Osteoblast (primary cell): ENCODE data around the gene UGT2A1. TPM values are rescaled to one million over a fixed set of nuclear protein-coding genes. Genes with fewer than 3 reads are reported as not detected.

Experiments
- DNase-seq: peaks from one replicate; pipeline ENCODE4 v3.0.0; 2011; ENCODE audit warnings: low spot score, mixed read lengths; ENCODE audit not compliant: insufficient read length; ENCODE audit errors: missing footprints
- H2AFZ ChIP-seq: 2 replicates; pipeline ENCODE4 v1.6.0; 2011; ENCODE audit warnings: mild to moderate bottlenecking, low read length
- H3K27ac ChIP-seq: 2 replicates; pipeline ENCODE4 v1.5.1; 2011; ENCODE audit warnings: mild to moderate bottlenecking, low read depth, low read length, moderate library complexity
- H3K27me3 ChIP-seq: 2 replicates; pipeline ENCODE4 v1.6.0; 2012; ENCODE audit warnings: mild to moderate bottlenecking, control low read depth, inconsistent platforms, low read length, moderate library complexity; ENCODE audit not compliant: insufficient read depth
- H3K36me3 ChIP-seq: 2 replicates; pipeline ENCODE4 v1.5.1; 2011; ENCODE audit warnings: mild to moderate bottlenecking, low read length, control low read depth, moderate library complexity; ENCODE audit not compliant: insufficient read depth
- H3K4me1 ChIP-seq: 2 replicates; pipeline ENCODE4 v1.5.1; 2011; ENCODE audit warnings: mild to moderate bottlenecking, low read length, control low read depth, moderate library complexity; ENCODE audit not compliant: insufficient read depth
- H3K4me2 ChIP-seq: 2 replicates; pipeline ENCODE4 v1.6.0; 2011; ENCODE audit warnings: mild to moderate bottlenecking, low read length; ENCODE audit not compliant: insufficient read depth
- H3K4me3 ChIP-seq: fragments of 200-600 bp; sonication (generic); 3 replicates; pipeline ENCODE4 v1.5.1; 2012; ENCODE audit warnings: mild to moderate bottlenecking, low read length, inconsistent platforms; ENCODE audit not compliant: insufficient read depth
- H3K79me2 ChIP-seq: 2 replicates; pipeline ENCODE4 v1.6.0; 2012; ENCODE audit warnings: mild to moderate bottlenecking, low read length, control low read depth, inconsistent platforms; ENCODE audit not compliant: insufficient read depth
- H3K9me3 ChIP-seq: 2 replicates; pipeline ENCODE4 v1.5.1; 2011; ENCODE audit warnings: low read depth, low read length, control low read depth
- H4K20me1 ChIP-seq: 2 replicates; pipeline ENCODE4 v1.6.0; 2012; ENCODE audit warnings: mild to moderate bottlenecking, low read length, control low read depth; ENCODE audit not compliant: insufficient read depth
- total RNA-seq: library from RNA; depleted of rRNA; stranded (reverse); fragments of >200 nt; gene quantifications from 2 replicates; pipeline ENCODE4 v1.2.3, GENCODE V29; 2012
- TF ChIP-seq, protein P1 (sequence below): IDR thresholded peaks from 2 replicates; pipeline ENCODE4 v1.5.1; 2011; ENCODE audit warnings: mild to moderate bottlenecking, low read depth, low read length, moderate library complexity; ENCODE audit errors: extremely low read depth

UGT2A1 gene
- total RNA-seq: not detected in 2 replicates

- Histone ChIP-seq H3K4me2 (no peak within 1 kb of the TSS), H3K4me1 (no peaks in the 10 kb centered on the region), H2AFZ (no peak within 1 kb of the TSS), H4K20me1 (no peaks in the 10 kb centered on the region), H3K27ac (no peak within 1 kb of the TSS), H3K9me3 (peaks cover 2% of the 10 kb centered on the region), H3K4me3 (no peak within 1 kb of the TSS), H3K79me2 (no peaks in the 10 kb centered on the region), H3K36me3 (no peaks in the 10 kb centered on the region), H3K27me3 (no peaks in the 10 kb centered on the region)
- TF ChIP-seq, protein P1, sequence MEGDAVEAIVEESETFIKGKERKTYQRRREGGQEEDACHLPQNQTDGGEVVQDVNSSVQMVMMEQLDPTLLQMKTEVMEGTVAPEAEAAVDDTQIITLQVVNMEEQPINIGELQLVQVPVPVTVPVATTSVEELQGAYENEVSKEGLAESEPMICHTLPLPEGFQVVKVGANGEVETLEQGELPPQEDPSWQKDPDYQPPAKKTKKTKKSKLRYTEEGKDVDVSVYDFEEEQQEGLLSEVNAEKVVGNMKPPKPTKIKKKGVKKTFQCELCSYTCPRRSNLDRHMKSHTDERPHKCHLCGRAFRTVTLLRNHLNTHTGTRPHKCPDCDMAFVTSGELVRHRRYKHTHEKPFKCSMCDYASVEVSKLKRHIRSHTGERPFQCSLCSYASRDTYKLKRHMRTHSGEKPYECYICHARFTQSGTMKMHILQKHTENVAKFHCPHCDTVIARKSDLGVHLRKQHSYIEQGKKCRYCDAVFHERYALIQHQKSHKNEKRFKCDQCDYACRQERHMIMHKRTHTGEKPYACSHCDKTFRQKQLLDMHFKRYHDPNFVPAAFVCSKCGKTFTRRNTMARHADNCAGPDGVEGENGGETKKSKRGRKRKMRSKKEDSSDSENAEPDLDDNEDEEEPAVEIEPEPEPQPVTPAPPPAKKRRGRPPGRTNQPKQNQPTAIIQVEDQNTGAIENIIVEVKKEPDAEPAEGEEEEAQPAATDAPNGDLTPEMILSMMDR: no peak
- DNase-seq: no peak
Measured at GRCh38 chr4:69653147-69653546, at the start of gene UGT2A1. TSS of gene UGT2A1 (minus strand) at chr4:69653247. CDS start at chr4:69647644, 5,603 bp downstream.

DNA sequence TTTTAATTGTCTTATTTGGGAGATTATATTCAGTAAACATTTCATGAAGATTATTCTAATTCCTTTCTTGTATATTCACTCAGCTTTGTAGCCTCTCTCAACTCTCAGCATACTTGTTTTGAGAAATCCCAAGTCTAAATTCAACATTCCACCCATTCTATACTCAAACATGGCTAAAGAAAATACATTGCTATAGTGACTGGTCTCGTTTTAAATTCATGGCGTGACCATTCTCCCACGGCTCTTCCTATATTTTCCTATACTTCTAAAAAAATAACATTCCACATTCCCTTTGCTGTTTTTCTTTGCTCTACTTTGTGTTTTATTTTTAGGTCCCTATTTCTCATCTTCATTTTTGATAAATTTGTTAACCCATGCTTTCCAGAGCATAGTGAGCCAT, 49.2 kb upstream of the UGT2A1 start:
- Histone ChIP-seq H3K79me2 (no peaks in the 10 kb centered on the region), H3K27me3 (no peaks in the 10 kb centered on the region)

GRCh38 chr4:69701696-69702095, 48.6 kb upstream of the UGT2A1 start:
- H2AFZ ChIP-seq: no peak overlapping the region
- H4K20me1 ChIP-seq: no peaks in the 10 kb centered on the region
- no peaks in the 10 kb centered on the region for H3K79me2 ChIP-seq
- TF ChIP-seq, protein P1: no peak
- H3K27ac ChIP-seq: no peak overlapping the region
- DNase-seq: no peak
- no peak overlapping the region for H3K4me3 ChIP-seq
- no peaks in the 10 kb centered on the region for H3K9me3 ChIP-seq
- H3K27me3 ChIP-seq: no peaks in the 10 kb centered on the region
- H3K36me3 ChIP-seq: no peaks in the 10 kb centered on the region
- H3K4me2 ChIP-seq: no peak overlapping the region
- no peaks in the 10 kb centered on the region for H3K4me1 ChIP-seq

More for the DNA sequence above, 49.2 kb upstream of the UGT2A1 start:
- H3K4me1 ChIP-seq: no peaks in the 10 kb centered on the region
- no peaks in the 10 kb centered on the region for H4K20me1 ChIP-seq
- no peak for DNase-seq
- H3K36me3 ChIP-seq: no peaks in the 10 kb centered on the region
- H3K9me3 ChIP-seq: no peaks in the 10 kb centered on the region
- no peak overlapping the region for H2AFZ ChIP-seq
- no peak overlapping the region for H3K4me3 ChIP-seq
- H3K4me2 ChIP-seq: no peak overlapping the region
- TF ChIP-seq, protein P1: no peak
- H3K27ac ChIP-seq: no peak overlapping the region

GRCh38 chr4:69697536-69698242, 44.6 kb upstream of the UGT2A1 start:
- Histone ChIP-seq H3K79me2 (no peaks in the 10 kb centered on the region), H2AFZ (no peak overlapping the region), H3K4me2 (no peak overlapping the region), H3K4me1 (no peaks in the 10 kb centered on the region), H3K36me3 (no peaks in the 10 kb centered on the region), H3K9me3 (no peaks in the 10 kb centered on the region), H4K20me1 (no peaks in the 10 kb centered on the region), H3K4me3 (no peak overlapping the region), H3K27ac (no peak overlapping the region), H3K27me3 (no peaks in the 10 kb centered on the region)
- DNase-seq: no peak
- TF ChIP-seq, protein P1: no peak
